Measurements from ENCODE around the gene ITIH3. TPM values are rescaled to one million over a fixed set of nuclear protein-coding genes. Genes with fewer than 3 reads are reported as not detected.
"Not testable (repeated sequence)": the region's sequence is repeated elsewhere in the genome, so short reads cannot be mapped to it uniquely, and the experiment has no call there.

The ITIH3 gene
- total RNA-seq, 4 donors from 2014 or later = 0.26 to 3.7 (median 1.3) TPM; not detected in 1

DNA sequence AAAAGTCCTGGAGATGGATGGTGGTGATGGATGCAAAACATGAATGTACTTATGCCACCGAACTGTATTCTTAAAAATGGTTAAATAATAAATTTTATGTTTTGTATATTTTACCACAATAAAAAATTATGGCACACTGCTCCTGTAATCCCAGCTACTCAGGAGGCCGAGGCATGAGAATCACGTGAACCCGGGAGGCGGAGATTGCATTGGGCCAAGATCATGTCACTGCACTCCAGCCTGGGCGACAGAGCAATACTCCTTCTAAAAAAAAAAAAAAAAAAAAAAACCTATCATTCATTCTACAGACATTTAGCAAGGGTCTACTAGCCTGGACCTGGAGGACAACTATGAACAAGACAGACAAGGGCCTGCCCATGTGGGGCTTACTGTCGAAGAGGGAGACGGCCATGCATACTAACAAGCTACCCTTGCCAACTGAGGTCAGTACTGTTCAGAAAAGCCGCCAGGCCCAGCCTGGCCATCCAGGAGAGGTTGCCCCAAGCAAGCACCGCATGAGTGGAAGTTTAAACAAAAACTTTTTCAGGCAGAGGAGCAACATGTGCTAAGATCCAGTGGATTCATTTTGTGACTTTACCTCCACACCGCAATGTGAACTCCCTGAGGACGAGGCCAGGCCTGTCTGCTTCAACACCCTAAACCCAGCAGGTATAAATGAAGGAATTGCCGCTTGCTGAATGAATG is 21.1 kb upstream of the ITIH3 start:
- DNase-seq = no peak
- no peaks in the 10 kb centered on the region for H3K9me3 ChIP-seq
- H3K4me1 ChIP-seq = peaks cover 0 to 23% (median 15%) of the 10 kb centered on the region in 3 donors
- TF ChIP-seq POLR2A (IDR thresholded peaks at IDR 0.05) = no peak
- no peak for TF ChIP-seq CTCF (IDR thresholded peaks at IDR 0.05)
- peaks cover 0 to 4% (median 0%) of the 10 kb centered on the region in 4 donors for H3K27me3 ChIP-seq
- intact Hi-C loops (cut with DNase I) = no loop called here
- H3K27ac ChIP-seq = no peak overlapping the region
- no peaks in the 10 kb centered on the region for H3K36me3 ChIP-seq
- WGBS, 2 donors = 87 to 91% methylated on average over 13 of the region's 13 CpGs
- H3K4me3 ChIP-seq = no peak overlapping the region

DNA sequence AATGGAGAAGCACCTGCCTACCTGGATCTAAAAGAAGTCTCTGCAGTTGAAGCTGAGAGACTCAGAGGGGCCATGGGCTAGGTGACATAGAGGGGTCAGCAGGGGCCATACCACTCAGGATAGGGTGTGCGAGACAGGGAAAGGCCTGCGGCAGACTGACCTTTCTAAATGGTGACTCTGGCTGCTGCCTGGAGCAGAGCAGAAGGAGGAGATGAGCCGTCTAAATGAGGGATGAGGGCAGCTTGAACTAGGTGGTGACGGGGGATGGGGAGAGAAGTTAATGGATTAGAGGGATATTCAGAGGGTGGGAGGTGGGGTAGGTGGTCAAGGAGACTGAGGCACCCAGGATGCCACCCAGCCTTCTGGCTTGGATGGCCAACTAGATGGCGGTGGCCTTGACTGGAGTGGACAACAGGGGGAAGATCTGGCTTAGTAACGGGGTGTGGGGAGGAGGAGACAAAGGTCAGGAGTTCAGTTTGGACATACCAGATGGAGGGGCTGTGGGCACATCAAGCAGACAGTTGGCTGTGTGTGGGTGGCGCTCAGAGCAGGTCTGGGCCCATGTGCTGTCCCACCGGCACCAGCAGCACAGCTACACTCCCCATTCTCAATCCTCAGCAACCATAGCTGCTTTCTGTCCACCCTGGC is 20.4 kb upstream of the ITIH3 start:
- intact Hi-C loops (cut with DNase I) = no loop called here

GRCh38 chr3:52774901-52775864 is 19.4 kb upstream of the ITIH3 start:
- no peak for DNase-seq
- Histone ChIP-seq H3K4me1 (peaks cover 0 to 7% (median 5%) of the 10 kb centered on the region in 3 donors), H3K4me3 (no peak overlapping the region), H3K9me3 (no peaks in the 10 kb centered on the region), H3K27me3 (peaks cover 0 to 11% (median 0%) of the 10 kb centered on the region in 4 donors), H3K27ac (no peak overlapping the region), H3K36me3 (no peaks in the 10 kb centered on the region)
- 46 to 55% methylated on average over 5 to 6 of the region's 6 CpGs for WGBS, 2 donors
- TF ChIP-seq CTCF (IDR thresholded peaks at IDR 0.05) (no peak), POLR2A (IDR thresholded peaks at IDR 0.05) (no peak)
- intact Hi-C loops (cut with DNase I) = no loop called here

More for the DNA sequence above, 20.4 kb upstream of the ITIH3 start:
- Histone ChIP-seq H3K27me3 (peaks cover 0 to 6% (median 0%) of the 10 kb centered on the region in 4 donors), H3K27ac (no peak overlapping the region), H3K4me3 (no peak overlapping the region), H3K9me3 (no peaks in the 10 kb centered on the region), H3K4me1 (peaks cover 0 to 17% (median 15%) of the 10 kb centered on the region in 3 donors), H3K36me3 (no peaks in the 10 kb centered on the region)
- TF ChIP-seq CTCF (IDR thresholded peaks at IDR 0.05) (no peak), POLR2A (IDR thresholded peaks at IDR 0.05) (no peak)
- WGBS, 2 donors = 72 to 73% methylated on average over 7 to 8 of the region's 8 CpGs
- no peak for DNase-seq

DNA sequence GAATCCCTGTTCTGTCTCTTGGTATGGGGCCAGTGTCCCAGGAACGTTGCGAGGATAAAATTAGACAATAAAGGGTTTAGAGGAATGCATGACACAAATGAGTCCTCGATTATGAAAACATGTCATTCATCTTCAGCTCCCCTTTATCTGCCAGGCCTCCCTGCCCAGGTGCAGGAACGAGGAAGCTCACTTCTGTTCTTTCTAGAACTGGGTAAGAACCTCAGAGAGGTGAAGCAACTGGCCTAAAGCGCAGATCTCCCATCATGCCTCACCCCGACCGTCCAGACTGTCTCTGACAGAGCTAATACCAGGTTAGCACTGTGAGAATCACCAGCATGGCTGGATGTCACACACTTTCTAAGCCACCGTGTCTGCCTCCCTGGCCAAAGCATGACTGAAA is 18.7 kb upstream of the ITIH3 start:
- no peak for TF ChIP-seq POLR2A (IDR thresholded peaks at IDR 0.05)
- TF ChIP-seq CTCF (IDR thresholded peaks at IDR 0.05) = no peak
- WGBS, 2 donors = 57 to 59% methylated on average over 8 of the region's 8 CpGs
- no peak for DNase-seq

DNA sequence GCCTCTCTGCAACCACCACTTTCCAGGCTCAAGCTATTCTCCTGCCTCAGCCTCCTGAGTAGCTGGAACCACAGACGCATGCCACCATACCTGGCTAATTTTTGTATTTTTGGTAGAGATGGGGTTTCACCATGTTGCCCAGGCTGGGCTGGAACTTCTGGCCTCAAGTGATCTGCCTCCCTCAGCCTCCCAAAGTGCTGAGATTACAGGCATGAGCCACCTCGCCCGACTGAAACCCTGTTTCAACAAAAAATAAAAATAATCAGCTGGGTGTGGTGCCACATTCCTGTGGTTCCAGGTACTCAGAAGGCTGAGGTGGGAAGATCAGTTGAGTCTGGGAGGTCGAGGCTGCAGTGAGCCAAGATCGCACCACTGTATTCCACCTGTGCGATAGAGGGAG is 18.1 kb upstream of the ITIH3 start:
- H3K36me3 ChIP-seq; H3K4me3 ChIP-seq; DNase-seq; H3K9me3 ChIP-seq; intact Hi-C loops (cut with DNase I); H3K4me1 ChIP-seq; H3K27ac ChIP-seq: not testable (repeated sequence)
- 53 to 63% methylated on average over 3 of the region's 6 CpGs for WGBS, 2 donors
- peaks cover 0 to 11% (median 0%) of the 10 kb centered on the region in 4 donors for H3K27me3 ChIP-seq

More for the DNA sequence above, 18.7 kb upstream of the ITIH3 start:
- Histone ChIP-seq H3K36me3 (no peaks in the 10 kb centered on the region), H3K27me3 (peaks cover 0 to 11% (median 0%) of the 10 kb centered on the region in 4 donors), H3K4me3 (no peak overlapping the region), H3K4me1 (peaks cover 0 to 6% (median 5%) of the 10 kb centered on the region in 3 donors), H3K9me3 (no peaks in the 10 kb centered on the region), H3K27ac (no peak overlapping the region)
- intact Hi-C loops (cut with DNase I) = no loop called here

Data from esophagus squamous epithelium (tissue), 5 donors.